MCF 10A (cell line): ENCODE results near the gene LSM14A. TPM values are rescaled to one million over a fixed set of nuclear protein-coding genes. Genes with fewer than 3 reads are reported as not detected.

Experiments
- BruUV-seq: library from RNA; stranded (reverse); fragments of 400-500 nt; replicated peaks from 2 replicates; lab custom pipeline; 2021; lab: Mats Ljungman, UMichigan
- CTCF ChIA-PET: fragments of 300-600 bp; sonication (Branson Sonifier 250); formaldehyde crosslinking; extraction: SDS; loops from one replicate; lab custom pipeline; 2021; ENCODE audit warnings: antibody characterized with exemption, inconsistent platforms; lab: Yijun Ruan, JAX
- POLR2A ChIA-PET: fragments of 300-600, 350-650 bp; sonication (Branson Sonifier 250); formaldehyde crosslinking; extraction: SDS; loops from one replicate; lab custom pipeline; 2020; ENCODE audit warnings: antibody characterized with exemption, inconsistent platforms; lab: Yijun Ruan, JAX
- DNase-seq: peaks from one replicate; pipeline ENCODE4 v3.0.0-alpha.2; 2018; ENCODE audit not compliant: unreplicated experiment
- H3K27ac Mint-ChIP-seq: one replicate; pipeline ENCODE4 v1.8.0; 2022; ENCODE audit warnings: mild to moderate bottlenecking, low read depth, mixed read lengths; ENCODE audit not compliant: unreplicated experiment
- H3K27me3 Mint-ChIP-seq: one replicate; pipeline ENCODE4 v1.8.0; 2022; ENCODE audit warnings: mixed read lengths; ENCODE audit not compliant: insufficient read depth, unreplicated experiment
- H3K36me3 Mint-ChIP-seq: one replicate; pipeline ENCODE4 v1.8.0; 2022; ENCODE audit warnings: mild to moderate bottlenecking, moderate library complexity, mixed read lengths; ENCODE audit not compliant: insufficient read depth, unreplicated experiment
- H3K4me1 Mint-ChIP-seq: one replicate; pipeline ENCODE4 v1.8.0; 2022; ENCODE audit warnings: mixed read lengths; ENCODE audit not compliant: insufficient read depth, unreplicated experiment
- H3K4me3 Mint-ChIP-seq: one replicate; pipeline ENCODE4 v1.8.0; 2022; ENCODE audit warnings: mild to moderate bottlenecking, moderate library complexity, mixed read lengths; ENCODE audit not compliant: unreplicated experiment
- H3K9me3 Mint-ChIP-seq: one replicate; pipeline ENCODE4 v1.8.0; 2022; ENCODE audit warnings: mixed read lengths; ENCODE audit not compliant: unreplicated experiment
- intact Hi-C: fragments of 100-400 bp; cut with micrococcal nuclease; formaldehyde crosslinking; loops from 2 replicates; pipeline ENCODE4 v1.14.1; 2022
- total RNA-seq: library from RNA; stranded (reverse); gene quantifications from 2 replicates; pipeline ENCODE4 v1.2.3, GENCODE V29; 2022
- TF ChIP-seq, protein P1 (sequence below): fragments of 200-600 bp; IDR thresholded peaks from one replicate; pipeline ENCODE4 v1.8.0; 2022; ENCODE audit warnings: antibody characterized with exemption, mild to moderate bottlenecking; ENCODE audit not compliant: unreplicated experiment

LSM14A gene
- total RNA-seq, 1 experiment from 2014 or later = 100 TPM

DNA sequence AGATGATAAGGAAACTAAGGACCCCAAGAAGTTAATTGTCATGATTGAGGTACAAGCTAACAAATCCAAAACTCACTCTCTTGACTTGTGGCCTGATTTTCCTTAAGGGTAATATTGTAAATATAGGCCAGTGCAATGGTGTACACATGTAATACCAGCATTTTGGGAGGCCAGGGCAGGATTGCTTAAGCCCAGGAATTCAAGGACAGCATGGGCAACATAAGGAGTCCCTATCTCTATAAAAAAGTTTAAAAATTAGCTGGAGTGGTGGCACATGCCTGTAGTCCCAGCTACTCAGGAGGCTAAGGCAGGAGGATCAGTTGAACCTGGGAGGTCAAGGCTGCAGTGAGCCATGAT is 53.3 kb downstream of the LSM14A start:
- no peak for DNase-seq
- H3K27ac Mint-ChIP-seq = no peak overlapping the region
- POLR2A ChIA-PET = interaction anchor here (0.6 to 1.2 kb wide), 2 partner anchors 20 to 109 kb away, joined by 3 read pairs; no protein-coding TSS in a partner anchor
- intact Hi-C loops = no loop called here
- H3K4me1 Mint-ChIP-seq = peaks cover 9% of the 10 kb centered on the region
- no peaks in the 10 kb centered on the region for H3K27me3 Mint-ChIP-seq
- no peaks in the 10 kb centered on the region for H3K9me3 Mint-ChIP-seq
- BruUV-seq = no TSS peak
- no peak overlapping the region for H3K4me3 Mint-ChIP-seq
- H3K36me3 Mint-ChIP-seq = peaks cover 92% of the 10 kb centered on the region
- TF ChIP-seq, protein P1, sequence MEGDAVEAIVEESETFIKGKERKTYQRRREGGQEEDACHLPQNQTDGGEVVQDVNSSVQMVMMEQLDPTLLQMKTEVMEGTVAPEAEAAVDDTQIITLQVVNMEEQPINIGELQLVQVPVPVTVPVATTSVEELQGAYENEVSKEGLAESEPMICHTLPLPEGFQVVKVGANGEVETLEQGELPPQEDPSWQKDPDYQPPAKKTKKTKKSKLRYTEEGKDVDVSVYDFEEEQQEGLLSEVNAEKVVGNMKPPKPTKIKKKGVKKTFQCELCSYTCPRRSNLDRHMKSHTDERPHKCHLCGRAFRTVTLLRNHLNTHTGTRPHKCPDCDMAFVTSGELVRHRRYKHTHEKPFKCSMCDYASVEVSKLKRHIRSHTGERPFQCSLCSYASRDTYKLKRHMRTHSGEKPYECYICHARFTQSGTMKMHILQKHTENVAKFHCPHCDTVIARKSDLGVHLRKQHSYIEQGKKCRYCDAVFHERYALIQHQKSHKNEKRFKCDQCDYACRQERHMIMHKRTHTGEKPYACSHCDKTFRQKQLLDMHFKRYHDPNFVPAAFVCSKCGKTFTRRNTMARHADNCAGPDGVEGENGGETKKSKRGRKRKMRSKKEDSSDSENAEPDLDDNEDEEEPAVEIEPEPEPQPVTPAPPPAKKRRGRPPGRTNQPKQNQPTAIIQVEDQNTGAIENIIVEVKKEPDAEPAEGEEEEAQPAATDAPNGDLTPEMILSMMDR = no peak
- CTCF ChIA-PET = interaction anchor here (0.6 to 1.2 kb wide), 3 partner anchors 36 to 849 kb away, joined by 3 to 7 read pairs (median 4); no protein-coding TSS in a partner anchor

DNA sequence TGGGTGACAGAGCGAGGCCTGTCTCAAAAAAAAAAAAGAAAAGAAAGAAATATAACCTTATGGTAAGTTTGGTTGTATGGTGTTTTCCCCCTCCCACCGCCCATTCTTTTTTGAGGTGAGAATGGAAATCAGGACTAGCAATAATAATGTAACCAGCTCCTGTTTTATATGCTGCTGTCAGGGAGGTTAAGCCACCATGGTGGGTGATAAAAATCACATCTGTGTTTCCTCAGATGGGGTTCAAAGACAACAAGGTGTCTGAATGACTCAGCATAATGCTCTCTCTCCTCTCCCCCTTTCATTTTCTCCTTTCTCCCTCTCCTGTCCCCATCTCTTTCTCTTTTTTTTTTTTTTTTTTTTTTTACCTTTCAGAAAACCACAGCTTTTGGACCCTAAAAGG is 53.7 kb downstream of the LSM14A start:
- POLR2A ChIA-PET = interaction anchor here (0.6 to 1.2 kb wide), 2 partner anchors 20 to 49 kb away, joined by 3 read pairs; no protein-coding TSS in a partner anchor
- no peak for DNase-seq
- no peaks in the 10 kb centered on the region for H3K9me3 Mint-ChIP-seq
- no peak overlapping the region for H3K4me3 Mint-ChIP-seq
- intact Hi-C loops = no loop called here
- BruUV-seq = no TSS peak
- TF ChIP-seq, protein P1 = no peak
- no peak overlapping the region for H3K27ac Mint-ChIP-seq
- CTCF ChIA-PET = interaction anchor here (0.6 to 1.2 kb wide), 3 partner anchors 32 to 716 kb away, joined by 3 to 8 read pairs (median 7); no protein-coding TSS in a partner anchor
- H3K27me3 Mint-ChIP-seq = no peaks in the 10 kb centered on the region
- peaks cover 88% of the 10 kb centered on the region for H3K36me3 Mint-ChIP-seq
- H3K4me1 Mint-ChIP-seq = peaks cover 9% of the 10 kb centered on the region

DNA sequence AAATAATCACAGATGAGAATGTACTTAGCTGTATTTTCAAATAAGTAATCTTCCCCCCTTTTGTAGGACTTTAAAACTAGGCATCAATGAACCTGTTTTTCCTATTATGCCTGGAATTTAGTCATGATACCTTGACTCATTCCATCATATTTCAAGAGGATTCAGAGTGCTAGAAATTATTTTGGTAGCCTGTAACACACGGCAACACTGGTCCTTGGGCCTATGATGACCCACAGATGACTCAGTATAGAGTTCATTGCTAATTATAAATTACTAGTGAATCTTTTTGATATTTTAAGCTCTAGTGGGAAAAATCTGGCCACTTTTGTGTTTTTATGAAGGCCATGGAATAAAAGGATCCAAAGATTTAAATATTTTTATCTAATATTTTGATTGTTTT is 56.0 kb downstream of the LSM14A start:
- TF ChIP-seq, protein P1 = no peak
- Mint-ChIP-seq H3K27ac (no peak overlapping the region), H3K4me1 (peaks cover 22% of the 10 kb centered on the region), H3K9me3 (no peaks in the 10 kb centered on the region), H3K27me3 (no peaks in the 10 kb centered on the region), H3K36me3 (peaks cover 67% of the 10 kb centered on the region), H3K4me3 (no peak overlapping the region)
- DNase-seq = no peak
- no TSS peak for BruUV-seq
- intact Hi-C loops = no loop called here
- ChIA-PET CTCF (interaction anchor here (0.6 kb wide), 1 partner anchor 82 kb away, joined by 3 read pairs; no protein-coding TSS in a partner anchor), POLR2A (interaction anchor here (1.0 to 1.2 kb wide), 3 partner anchors 14 to 28 kb away, joined by 3 to 6 read pairs (median 4); no protein-coding TSS in a partner anchor)

DNA sequence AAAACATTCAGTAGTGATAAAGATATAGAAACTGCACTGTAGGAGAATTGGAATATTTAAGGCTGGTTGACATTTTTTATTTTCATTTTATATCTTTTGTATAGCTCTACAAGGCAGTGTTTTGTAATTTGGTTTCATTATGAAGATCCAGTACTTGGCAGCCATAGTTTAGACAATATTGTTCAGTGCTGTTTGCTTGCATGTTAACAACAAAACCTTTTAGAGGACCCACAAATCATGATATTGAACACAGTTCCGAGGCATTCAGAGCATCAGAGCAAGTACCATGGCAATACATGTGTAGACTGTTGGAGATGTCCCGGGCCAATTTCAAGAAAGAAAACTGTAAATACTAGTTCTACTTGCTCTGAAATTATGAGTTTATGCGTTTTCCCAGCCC is 56.5 kb downstream of the LSM14A start:
- intact Hi-C loops = no loop called here
- BruUV-seq = no TSS peak
- H3K4me1 Mint-ChIP-seq = peaks cover 22% of the 10 kb centered on the region
- no peaks in the 10 kb centered on the region for H3K9me3 Mint-ChIP-seq
- no peak overlapping the region for H3K4me3 Mint-ChIP-seq
- ChIA-PET CTCF (interaction anchor here (0.6 kb wide), 1 partner anchor 82 kb away, joined by 3 read pairs; no protein-coding TSS in a partner anchor), POLR2A (interaction anchor here (1.0 to 1.1 kb wide), 2 partner anchors 13 to 16 kb away, joined by 4 to 6 read pairs; no protein-coding TSS in a partner anchor)
- H3K27ac Mint-ChIP-seq = no peak overlapping the region
- TF ChIP-seq, protein P1 = no peak
- peaks cover 62% of the 10 kb centered on the region for H3K36me3 Mint-ChIP-seq
- no peaks in the 10 kb centered on the region for H3K27me3 Mint-ChIP-seq
- no peak for DNase-seq
